ENCODE results near the gene DENND10. TPM values are rescaled to one million over a fixed set of nuclear protein-coding genes. Genes with fewer than 3 reads are reported as not detected.

The DENND10 gene, protein sequence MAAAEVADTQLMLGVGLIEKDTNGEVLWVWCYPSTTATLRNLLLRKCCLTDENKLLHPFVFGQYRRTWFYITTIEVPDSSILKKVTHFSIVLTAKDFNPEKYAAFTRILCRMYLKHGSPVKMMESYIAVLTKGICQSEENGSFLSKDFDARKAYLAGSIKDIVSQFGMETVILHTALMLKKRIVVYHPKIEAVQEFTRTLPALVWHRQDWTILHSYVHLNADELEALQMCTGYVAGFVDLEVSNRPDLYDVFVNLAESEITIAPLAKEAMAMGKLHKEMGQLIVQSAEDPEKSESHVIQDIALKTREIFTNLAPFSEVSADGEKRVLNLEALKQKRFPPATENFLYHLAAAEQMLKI
- total RNA-seq, result 60.2 and 75.1 TPM in 2 replicates

GRCh38 chr10:119103903-119104653, at the start of gene DENND10:
DENND10 (plus strand) TSS chr10:119104113; CDS start chr10:119104143, 30 bp downstream.

GRCh38 chr10:119080521-119081259, 23.2 kb upstream of the DENND10 start, which contains the start of gene EIF3A:
EIF3A (minus strand) TSS chr10:119080817; CDS start chr10:119080676, 141 bp downstream.

DNA sequence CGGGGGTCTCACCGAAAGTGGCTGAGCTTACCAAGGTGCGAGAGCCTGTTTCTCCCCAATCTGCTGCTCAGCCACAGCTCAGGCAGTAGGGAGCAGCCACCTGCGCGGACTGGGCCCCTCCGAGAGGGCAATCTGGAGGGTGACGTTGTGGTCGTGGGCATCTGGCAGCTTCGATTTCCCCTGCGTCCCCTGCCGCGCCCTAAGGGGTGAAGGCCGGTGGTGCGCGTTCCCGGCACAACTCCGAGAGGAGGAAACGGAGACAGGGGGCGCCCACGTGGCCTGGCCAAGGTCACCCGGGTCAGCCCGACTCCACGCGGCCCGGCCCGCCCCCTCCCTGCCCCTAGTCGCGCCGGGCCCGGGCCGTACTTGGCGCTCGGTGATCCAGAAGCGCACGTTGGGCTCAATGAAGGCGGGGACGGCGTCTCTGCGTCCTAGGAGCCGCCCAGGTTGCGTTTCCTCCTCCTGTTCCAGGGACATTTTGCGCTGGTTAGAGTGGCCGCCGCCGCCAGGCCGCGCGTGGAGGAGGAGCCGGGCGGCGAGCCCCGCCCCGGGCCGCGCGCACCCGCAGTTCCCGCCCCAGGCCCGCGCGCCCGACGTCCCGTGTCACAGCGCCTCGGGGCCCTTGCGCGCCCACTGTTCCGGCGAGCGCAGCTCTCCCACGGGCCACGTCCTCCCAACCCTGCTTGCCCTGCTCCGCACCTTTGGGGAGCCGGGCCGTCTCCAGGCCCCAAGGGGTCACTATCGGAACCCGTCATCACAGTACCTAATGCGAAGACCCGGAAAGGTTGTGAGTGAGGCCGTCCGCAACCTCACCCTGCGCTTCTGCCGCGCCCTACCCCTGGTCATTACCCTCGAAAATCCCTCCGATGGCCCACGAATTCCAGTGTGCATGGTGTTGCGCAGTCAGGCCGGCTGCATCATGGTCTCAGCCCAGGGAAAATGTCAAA, 61.5 kb downstream of the DENND10 start, which contains the start of gene SFXN4:
TSS of gene SFXN4 (minus strand) at position 544 of the 947 bp plus-strand sequence. CDS start at position 477, 67 bp downstream.

GRCh38 chr10:119178372-119179119, 74.6 kb downstream of the DENND10 start, which contains the start of gene PRDX3:
PRDX3 (minus strand) TSS chr10:119178812; CDS start chr10:119178790, 22 bp downstream.

Other genes with a start within 250 kb of the DENND10 start
- 0.43 and 0.54 TPM in 2 replicates for gene NANOS1, start 74.4 kb upstream of the DENND10 start, total RNA-seq
- gene EIF3A, start 23.3 kb upstream of the DENND10 start, total RNA-seq, result 94.1 and 124 TPM in 2 replicates
- gene SFXN4, start 61.6 kb downstream of the DENND10 start, total RNA-seq, result 8.2 and 11.7 TPM in 2 replicates
- gene PRDX3, start 74.7 kb downstream of the DENND10 start, total RNA-seq, result 177 and 201 TPM in 2 replicates
- 31.2 and 43.1 TPM in 2 replicates for gene GRK5, start 103.5 kb downstream of the DENND10 start, total RNA-seq

All from dermis lymphatic vessel endothelial cell (primary cell).